Omental fat pad (tissue), 4 donors: ENCODE data around the gene TTYH1. TPM values are rescaled to one million over a fixed set of nuclear protein-coding genes. Genes with fewer than 3 reads are reported as not detected.
"Not testable (repeated sequence)": the region's sequence is repeated elsewhere in the genome, so short reads cannot be mapped to it uniquely, and the experiment has no call there.

Source experiments
- ATAC-seq: fragments of 150-250 bp; one replicate; pipeline ENCODE4 v1.9.1; 2016; ENCODE audit warnings: mild to moderate bottlenecking, moderate library complexity; ENCODE audit not compliant: low FRiP score
- DNase-seq: peaks from one replicate; pipeline ENCODE4 v3.0.0-alpha.2; 2019; ENCODE audit warnings: low spot score
- total RNA-seq, 4 donors: library from RNA; depleted of rRNA; stranded (reverse); fragments of >200 nt; gene quantifications; one replicate each; pipeline ENCODE4 v1.1.0, GENCODE V29; 2016
- TF ChIP-seq, protein P1 (sequence below), 3 donors: fragments of 450-650 bp; IDR thresholded peaks; one replicate each; pipeline ENCODE4 v1.5.1; 2016 to 2017; ENCODE audit warnings: antibody characterized with exemption in 3 of 3, mild to moderate bottlenecking in 3 of 3, moderate library complexity in 2 of 3

The TTYH1 gene
- total RNA-seq, 4 donors from 2014 or later: 0.28 to 0.84 TPM; not detected in 2

DNA sequence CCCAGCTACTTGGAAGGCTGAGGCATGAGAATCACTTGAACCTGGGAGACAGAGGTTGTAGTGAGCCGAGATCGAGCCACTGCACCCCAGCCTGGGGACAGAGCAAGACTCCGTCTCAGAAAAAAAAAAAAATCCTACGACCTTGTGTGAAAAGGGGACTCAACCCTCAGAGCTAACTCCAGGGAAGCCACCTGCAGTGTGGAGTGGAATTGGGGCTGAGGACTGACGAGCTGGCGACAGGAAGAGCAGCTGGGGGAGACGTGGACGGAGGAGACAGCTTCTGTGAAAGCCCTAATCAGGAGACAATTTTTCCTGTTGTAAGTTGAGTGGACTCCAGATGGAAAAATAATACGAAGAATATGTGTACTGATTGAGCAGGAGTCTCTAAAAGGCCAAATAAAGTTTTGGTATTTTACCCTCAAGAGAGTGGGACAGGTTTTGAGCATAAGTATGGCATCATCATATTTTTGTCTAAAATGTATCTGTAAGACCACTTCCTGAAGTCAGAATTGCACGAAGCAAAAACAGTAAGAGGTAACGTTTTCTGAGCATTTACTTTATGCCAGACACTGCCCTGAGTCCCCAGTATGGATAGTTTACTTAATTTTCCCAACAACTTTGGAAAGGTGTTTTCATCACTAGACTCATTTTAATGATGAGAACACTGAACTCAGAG lies 38.5 kb upstream of the TTYH1 start:
- DNase-seq (no peak), ATAC-seq (no peak)
- TF ChIP-seq, protein P1, sequence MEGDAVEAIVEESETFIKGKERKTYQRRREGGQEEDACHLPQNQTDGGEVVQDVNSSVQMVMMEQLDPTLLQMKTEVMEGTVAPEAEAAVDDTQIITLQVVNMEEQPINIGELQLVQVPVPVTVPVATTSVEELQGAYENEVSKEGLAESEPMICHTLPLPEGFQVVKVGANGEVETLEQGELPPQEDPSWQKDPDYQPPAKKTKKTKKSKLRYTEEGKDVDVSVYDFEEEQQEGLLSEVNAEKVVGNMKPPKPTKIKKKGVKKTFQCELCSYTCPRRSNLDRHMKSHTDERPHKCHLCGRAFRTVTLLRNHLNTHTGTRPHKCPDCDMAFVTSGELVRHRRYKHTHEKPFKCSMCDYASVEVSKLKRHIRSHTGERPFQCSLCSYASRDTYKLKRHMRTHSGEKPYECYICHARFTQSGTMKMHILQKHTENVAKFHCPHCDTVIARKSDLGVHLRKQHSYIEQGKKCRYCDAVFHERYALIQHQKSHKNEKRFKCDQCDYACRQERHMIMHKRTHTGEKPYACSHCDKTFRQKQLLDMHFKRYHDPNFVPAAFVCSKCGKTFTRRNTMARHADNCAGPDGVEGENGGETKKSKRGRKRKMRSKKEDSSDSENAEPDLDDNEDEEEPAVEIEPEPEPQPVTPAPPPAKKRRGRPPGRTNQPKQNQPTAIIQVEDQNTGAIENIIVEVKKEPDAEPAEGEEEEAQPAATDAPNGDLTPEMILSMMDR (IDR thresholded peaks at IDR 0.05): no peak

DNA sequence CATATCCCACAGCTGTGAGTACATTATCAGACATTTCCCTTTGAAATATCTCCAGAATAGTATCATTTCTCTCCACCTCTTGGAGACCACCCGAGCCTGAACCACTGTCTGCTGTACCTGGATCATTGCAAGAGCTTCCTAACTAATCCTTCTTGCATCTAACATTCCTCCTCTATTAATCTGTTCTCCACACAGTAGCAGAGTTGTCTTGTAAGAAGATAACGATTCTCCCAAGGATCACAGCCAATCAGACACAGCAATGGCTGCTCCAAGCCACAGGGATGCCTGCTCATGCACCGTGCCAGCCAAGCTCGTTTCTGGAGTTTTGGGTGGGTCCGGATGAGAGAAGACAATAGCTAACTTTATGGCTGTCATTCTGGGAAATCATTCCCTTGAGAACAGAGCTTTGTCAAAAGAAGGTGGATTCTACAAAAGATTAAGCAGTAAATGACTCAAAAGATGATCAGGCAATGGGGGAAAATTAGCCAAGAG lies 36.0 kb upstream of the TTYH1 start:
- TF ChIP-seq, protein P1 (IDR thresholded peaks at IDR 0.05): no peak
- no peak for ATAC-seq
- DNase-seq: no peak

DNA sequence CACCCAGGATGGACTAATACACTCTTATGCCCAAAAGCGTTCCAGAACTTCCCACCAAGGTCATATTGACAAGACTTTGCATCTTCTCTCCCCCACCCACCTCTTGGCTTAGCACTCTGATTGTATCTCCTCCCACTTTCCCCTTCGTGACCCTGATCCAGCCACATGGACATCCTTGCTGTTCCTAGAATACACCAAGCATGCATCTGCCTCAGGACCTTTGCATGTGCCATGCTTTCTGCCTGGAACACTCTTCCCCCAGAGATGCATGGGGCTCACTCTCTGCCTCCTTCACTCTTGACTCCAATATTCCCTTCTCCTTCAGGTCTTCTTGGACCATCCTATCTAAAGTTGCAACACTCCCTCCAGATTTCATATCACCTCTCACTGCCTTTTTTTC lies 34.4 kb upstream of the TTYH1 start:
- TF ChIP-seq, protein P1 (IDR thresholded peaks at IDR 0.05): no peak
- DNase-seq: no peak
- no peak for ATAC-seq

DNA sequence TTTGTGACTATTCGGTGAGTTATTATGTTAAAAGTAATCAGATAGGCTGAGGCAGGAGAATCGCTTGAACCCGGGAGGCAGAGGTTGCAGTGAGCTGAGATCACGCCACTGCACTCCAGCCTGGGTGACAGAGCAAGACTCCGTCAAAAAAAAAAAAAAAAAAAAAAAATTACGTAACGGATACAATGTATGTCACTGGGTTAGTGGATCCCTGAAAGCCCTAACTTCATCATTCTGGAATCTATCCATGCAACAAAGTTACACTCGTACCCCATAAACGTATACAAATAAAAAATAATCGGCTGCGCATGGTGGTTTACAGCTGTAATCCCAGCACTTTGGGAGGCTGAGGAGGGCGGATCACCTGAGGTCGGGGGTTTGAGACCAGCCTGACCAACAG lies 33.2 kb upstream of the TTYH1 start:
- not testable (repeated sequence) for ATAC-seq, DNase-seq

DNA sequence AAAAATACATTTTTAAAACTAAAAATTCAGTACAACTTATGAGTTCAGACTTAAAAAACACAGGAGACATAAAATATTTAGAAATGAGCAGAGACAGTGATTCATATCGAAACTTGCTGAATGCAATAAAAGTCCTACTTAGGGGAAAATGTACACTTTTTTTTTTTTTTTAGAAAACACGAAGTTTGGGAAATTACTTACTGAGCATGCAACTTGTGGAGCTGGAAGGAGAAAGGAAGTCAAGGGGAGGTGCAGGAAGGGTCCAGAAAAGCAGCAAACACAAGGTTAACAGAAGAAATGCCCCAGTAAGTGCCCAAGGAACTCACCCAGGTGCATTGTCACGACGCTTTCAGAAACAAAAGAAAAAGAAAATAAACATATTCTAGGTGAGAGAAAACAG lies 31.9 kb upstream of the TTYH1 start:
- TF ChIP-seq, protein P1 (IDR thresholded peaks at IDR 0.05): no peak
- DNase-seq (no peak), ATAC-seq (no peak)

DNA sequence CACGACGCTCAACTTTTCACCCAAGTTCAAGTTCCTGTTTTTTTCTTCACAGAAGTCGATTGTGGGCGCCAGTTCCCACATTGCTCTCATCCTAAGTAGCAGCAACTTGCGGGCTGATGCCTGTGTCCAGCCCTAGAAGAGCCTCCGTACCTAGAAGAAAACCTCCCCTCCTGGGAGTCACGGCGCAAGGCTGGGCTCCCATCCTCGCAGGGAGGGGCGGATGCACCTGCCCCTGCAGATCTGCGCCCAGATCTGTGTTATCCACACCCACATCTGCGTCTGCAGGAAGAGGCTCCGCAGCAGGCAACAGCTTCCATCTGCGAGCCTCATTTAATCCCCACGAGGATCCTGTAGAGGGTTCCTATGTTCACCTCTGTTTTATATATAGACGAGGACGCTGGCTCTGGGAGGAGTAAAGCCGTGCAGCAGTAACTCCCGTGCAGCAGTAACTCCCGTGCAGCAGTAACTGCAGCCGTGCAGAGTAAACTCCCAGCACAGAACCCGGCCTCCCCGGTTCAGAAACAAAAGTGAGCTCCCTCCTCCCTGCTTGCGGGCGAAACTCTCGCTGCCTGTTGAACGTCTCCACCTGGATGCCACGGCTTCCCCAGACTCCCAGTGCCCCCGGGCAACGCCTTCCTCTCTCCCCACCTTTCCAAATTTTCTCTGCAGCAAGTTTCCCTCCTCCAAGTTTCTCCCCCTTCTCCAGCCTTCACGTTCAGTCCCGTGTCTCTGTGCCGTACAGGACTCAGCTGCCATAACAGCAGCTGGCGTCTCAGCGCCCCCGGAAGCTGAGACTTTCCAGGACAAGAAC lies 27.1 kb upstream of the TTYH1 start:
- TF ChIP-seq, protein P1 (IDR thresholded peaks at IDR 0.05): no peak
- ATAC-seq: no peak
- no peak for DNase-seq

DNA sequence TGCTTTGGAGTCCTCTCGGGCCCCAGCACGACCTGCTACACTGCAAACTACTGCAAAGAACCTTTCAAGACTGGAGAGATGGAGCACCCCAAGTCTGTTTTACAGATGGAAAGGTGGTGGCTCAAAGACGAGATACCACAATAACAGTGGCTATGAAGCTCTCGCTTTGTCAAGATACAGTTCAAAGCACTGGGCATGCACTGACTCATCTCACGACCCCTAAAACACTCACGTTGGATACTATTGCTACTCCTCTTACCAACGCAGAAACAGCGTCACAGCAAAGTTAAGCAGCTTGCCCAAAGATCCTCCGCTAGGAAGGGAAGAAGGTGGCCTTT lies 26.5 kb upstream of the TTYH1 start:
- no peak for ATAC-seq
- no peak for DNase-seq
- TF ChIP-seq, protein P1 (IDR thresholded peaks at IDR 0.05): no peak
